Measurements from ENCODE around the gene ABCA1. TPM values are rescaled to one million over a fixed set of nuclear protein-coding genes. Genes with fewer than 3 reads are reported as not detected.

ABCA1 gene
- polyA plus RNA-seq, 1 donor (not counting 4 experiments of a cell fraction or from before 2014, with no cell fraction given), result 23.0 TPM

DNA sequence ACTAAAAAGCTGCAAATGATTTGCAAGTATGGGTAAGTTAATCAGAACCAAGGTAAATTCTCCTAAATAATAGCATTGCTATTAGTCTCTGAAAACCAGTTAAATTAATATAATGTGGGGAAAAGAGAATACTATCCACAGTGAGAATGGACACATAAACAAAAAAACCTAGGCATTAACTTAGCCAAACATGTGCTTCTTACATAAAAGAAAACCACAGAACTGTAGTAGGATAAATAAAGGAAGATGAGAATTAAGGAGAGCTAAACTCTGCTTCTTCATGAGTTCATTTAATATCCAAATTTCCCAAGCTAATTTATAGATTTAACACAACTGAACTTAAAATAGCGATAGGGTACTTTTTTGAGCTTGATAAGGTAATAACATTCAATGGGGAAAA is 31.8 kb downstream of the ABCA1 start:
- FAIRE-seq, result no peak
- peak overlapping the region; percentile 43 for H3K9ac ChIP-seq (ENCODE audit: control insufficient read depth, extremely low read depth, insufficient read depth, low read length)
- no peaks in the 10 kb centered on the region for H3K27me3 ChIP-seq (ENCODE audit: control insufficient read depth, extremely low read depth, insufficient read depth, low read length)
- peak overlapping the region; percentile 76 for H3K27ac ChIP-seq (ENCODE audit: control insufficient read depth, insufficient read depth, low read length)
- no peak for DNase-seq (ENCODE audit: low read depth, low spot score)
- H3K79me2 ChIP-seq (ENCODE audit: control insufficient read depth, insufficient read depth, low read length), result peaks cover 72% of the 10 kb centered on the region
- H3K36me3 ChIP-seq (ENCODE audit: control insufficient read depth in 2 of 2, extremely low read depth in 1 of 2, insufficient read depth in 2 of 2, low read length in 2 of 2), result peaks cover 0 to 11% of the 10 kb centered on the region in 2 experiments
- H3K9me1 ChIP-seq (ENCODE audit: control insufficient read depth, extremely low read depth, insufficient read depth, low read length), result no peaks in the 10 kb centered on the region
- peaks cover 52% of the 10 kb centered on the region for H3K4me1 ChIP-seq (ENCODE audit: control insufficient read depth, extremely low read depth, insufficient read depth, low read length)
- H4K20me1 ChIP-seq (ENCODE audit: control insufficient read depth, extremely low read depth, insufficient read depth, low read length), result no peaks in the 10 kb centered on the region
- H3K9me3 ChIP-seq (ENCODE audit: control insufficient read depth, low read depth, low read length), result no peaks in the 10 kb centered on the region
- dilution Hi-C loops (cut with MboI; ENCODE audit: extremely low pct_ligation_motif_present, low sequenced_read_pairs), result no loop called here
- TF ChIP-seq, protein P1, sequence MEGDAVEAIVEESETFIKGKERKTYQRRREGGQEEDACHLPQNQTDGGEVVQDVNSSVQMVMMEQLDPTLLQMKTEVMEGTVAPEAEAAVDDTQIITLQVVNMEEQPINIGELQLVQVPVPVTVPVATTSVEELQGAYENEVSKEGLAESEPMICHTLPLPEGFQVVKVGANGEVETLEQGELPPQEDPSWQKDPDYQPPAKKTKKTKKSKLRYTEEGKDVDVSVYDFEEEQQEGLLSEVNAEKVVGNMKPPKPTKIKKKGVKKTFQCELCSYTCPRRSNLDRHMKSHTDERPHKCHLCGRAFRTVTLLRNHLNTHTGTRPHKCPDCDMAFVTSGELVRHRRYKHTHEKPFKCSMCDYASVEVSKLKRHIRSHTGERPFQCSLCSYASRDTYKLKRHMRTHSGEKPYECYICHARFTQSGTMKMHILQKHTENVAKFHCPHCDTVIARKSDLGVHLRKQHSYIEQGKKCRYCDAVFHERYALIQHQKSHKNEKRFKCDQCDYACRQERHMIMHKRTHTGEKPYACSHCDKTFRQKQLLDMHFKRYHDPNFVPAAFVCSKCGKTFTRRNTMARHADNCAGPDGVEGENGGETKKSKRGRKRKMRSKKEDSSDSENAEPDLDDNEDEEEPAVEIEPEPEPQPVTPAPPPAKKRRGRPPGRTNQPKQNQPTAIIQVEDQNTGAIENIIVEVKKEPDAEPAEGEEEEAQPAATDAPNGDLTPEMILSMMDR (optimal IDR thresholded peaks at IDR 0.05 in 1 of 3, IDR thresholded peaks at IDR 0.05 in 1 of 3, conservative IDR thresholded peaks at IDR 0.05 in 1 of 3; ENCODE audit: extremely low read depth in 1 of 3, insufficient read depth in 2 of 3, low read length in 3 of 3), result no peak
- TF ChIP-seq EZH2 (IDR thresholded peaks at IDR 0.05; ENCODE audit: low read length), result no peak
- H3K4me3 ChIP-seq (ENCODE audit: control insufficient read depth in 2 of 3, extremely low read depth in 1 of 3, insufficient read depth in 2 of 3, low read depth in 1 of 3, low read length in 3 of 3), result peak overlapping the region in 2 of 3 experiments; percentile 18 to 21
- H3K4me2 ChIP-seq (ENCODE audit: control insufficient read depth, extremely low read depth, insufficient read depth, low read depth, low read length), result peak overlapping the region; percentile 70
- H2AFZ ChIP-seq (ENCODE audit: control insufficient read depth, low read length), result no peak overlapping the region

DNA sequence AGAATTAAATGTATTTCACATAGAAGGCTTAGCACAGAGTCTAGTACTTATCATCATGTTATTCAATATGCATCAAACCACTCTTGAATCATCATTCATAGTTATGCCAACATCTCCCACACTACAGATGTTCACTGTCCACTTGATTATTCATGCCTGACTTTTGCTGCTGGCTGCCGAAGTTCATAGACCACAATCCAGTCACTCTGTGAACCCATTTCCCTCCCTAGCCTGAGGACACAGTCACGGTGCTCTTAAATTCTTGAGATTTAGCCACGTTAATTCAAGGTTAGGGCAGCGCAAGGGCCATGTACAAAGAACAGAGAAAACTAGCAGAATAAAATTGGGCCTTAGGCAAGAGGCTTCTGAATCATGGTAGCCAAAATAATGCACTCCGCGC is 32.4 kb downstream of the ABCA1 start:
- peaks cover 0 to 11% of the 10 kb centered on the region in 2 experiments for H3K36me3 ChIP-seq (ENCODE audit: control insufficient read depth in 2 of 2, extremely low read depth in 1 of 2, insufficient read depth in 2 of 2, low read length in 2 of 2)
- FAIRE-seq (peak; percentile 94), DNase-seq (ENCODE audit: low read depth, low spot score) (peak; percentile 70)
- no peaks in the 10 kb centered on the region for H4K20me1 ChIP-seq (ENCODE audit: control insufficient read depth, extremely low read depth, insufficient read depth, low read length)
- H3K79me2 ChIP-seq (ENCODE audit: control insufficient read depth, insufficient read depth, low read length), result peaks cover 72% of the 10 kb centered on the region
- peak overlapping the region; percentile 76 for H3K27ac ChIP-seq (ENCODE audit: control insufficient read depth, insufficient read depth, low read length)
- H2AFZ ChIP-seq (ENCODE audit: control insufficient read depth, low read length), result no peak overlapping the region
- TF ChIP-seq EZH2 (IDR thresholded peaks at IDR 0.05; ENCODE audit: low read length), result no peak
- TF ChIP-seq, protein P1 (optimal IDR thresholded peaks at IDR 0.05 in 1 of 3, IDR thresholded peaks at IDR 0.05 in 1 of 3, conservative IDR thresholded peaks at IDR 0.05 in 1 of 3; ENCODE audit: extremely low read depth in 1 of 3, insufficient read depth in 2 of 3, low read length in 3 of 3), result no peak
- no peaks in the 10 kb centered on the region for H3K27me3 ChIP-seq (ENCODE audit: control insufficient read depth, extremely low read depth, insufficient read depth, low read length)
- H3K9ac ChIP-seq (ENCODE audit: control insufficient read depth, extremely low read depth, insufficient read depth, low read length), result peak overlapping the region; percentile 43
- dilution Hi-C loops (cut with MboI; ENCODE audit: extremely low pct_ligation_motif_present, low sequenced_read_pairs), result no loop called here
- H3K4me2 ChIP-seq (ENCODE audit: control insufficient read depth, extremely low read depth, insufficient read depth, low read depth, low read length), result peak overlapping the region; percentile 70
- no peaks in the 10 kb centered on the region for H3K9me1 ChIP-seq (ENCODE audit: control insufficient read depth, extremely low read depth, insufficient read depth, low read length)
- peak overlapping the region in 2 of 3 experiments; percentile 18 to 21 for H3K4me3 ChIP-seq (ENCODE audit: control insufficient read depth in 2 of 3, extremely low read depth in 1 of 3, insufficient read depth in 2 of 3, low read depth in 1 of 3, low read length in 3 of 3)
- no peaks in the 10 kb centered on the region for H3K9me3 ChIP-seq (ENCODE audit: control insufficient read depth, low read depth, low read length)
- H3K4me1 ChIP-seq (ENCODE audit: control insufficient read depth, extremely low read depth, insufficient read depth, low read length), result peaks cover 47% of the 10 kb centered on the region

Data from keratinocyte (primary cell).